GM12878 (cell line): Measurements from ENCODE around the gene ANKRD6.

Experiments
- ATF3 ChIP-seq: IDR thresholded peaks from 2 replicates; pipeline ENCODE4 v1.6.1; 2011; ENCODE audit warnings: low read depth, mild to moderate bottlenecking, low read length, moderate library complexity, borderline replicate concordance; ENCODE audit errors: extremely low read depth
- BRCA1 ChIP-seq: IDR thresholded peaks from 2 replicates; pipeline ENCODE4 v1.6.1; 2011; ENCODE audit warnings: low read depth, low read length, improper control_type of control experiment
- CREM ChIP-seq: IDR thresholded peaks from 2 replicates; pipeline ENCODE4 v1.6.1; 2014; ENCODE audit warnings: antibody characterized with exemption, low read depth
- CTCF ChIP-seq, 3 experiments: IDR thresholded peaks in 2 of 3; conservative IDR thresholded peaks in 1 of 3; 2 replicates each; pipeline ENCODE4 v1.5.1; 2011; ENCODE audit warnings: low read depth in 3 of 3, low read length in 3 of 3, mild to moderate bottlenecking in 3 of 3, control low read depth in 2 of 3, moderate library complexity in 2 of 3, inconsistent platforms in 1 of 3, mixed read lengths in 1 of 3; ENCODE audit not compliant: control insufficient read depth in 2 of 3, insufficient read depth in 1 of 3; ENCODE audit errors: extremely low read depth in 1 of 3
- ELK1 ChIP-seq: IDR thresholded peaks from 2 replicates; pipeline ENCODE4 v1.6.1; 2012; ENCODE audit warnings: low read depth, low read length, improper control_type of control experiment
- HDAC2 ChIP-seq: fragments of 200-600 bp; sonication (generic); IDR thresholded peaks from 2 replicates; pipeline ENCODE4 v1.6.1; 2017
- MAX ChIP-seq: IDR thresholded peaks from 2 replicates; pipeline ENCODE4 v1.6.1; 2012; ENCODE audit warnings: low read depth, low read length, improper control_type of control experiment
- MXI1 ChIP-seq: fragments of 150-350 bp; IDR thresholded peaks from 2 replicates; pipeline ENCODE4 v1.6.1; 2011; ENCODE audit warnings: low read depth, mild to moderate bottlenecking, inconsistent platforms, low read length, improper control_type of control experiment
- POLR2A ChIP-seq: IDR thresholded peaks from 2 replicates; pipeline ENCODE4 v1.6.1; 2011; ENCODE audit warnings: low read depth, mild to moderate bottlenecking, low read length
- POLR2AphosphoS5 ChIP-seq: IDR thresholded peaks from 2 replicates; pipeline ENCODE4 v1.6.1; 2011; ENCODE audit warnings: mild to moderate bottlenecking, low read length, inconsistent platforms
- REST ChIP-seq: IDR thresholded peaks from 2 replicates; pipeline ENCODE4 v1.6.1; 2012; ENCODE audit warnings: mild to moderate bottlenecking, low read depth, low read length
- SIX5 ChIP-seq: IDR thresholded peaks from 2 replicates; pipeline ENCODE4 v1.6.1; 2011; ENCODE audit warnings: mild to moderate bottlenecking, low read depth, low read length, moderate library complexity; ENCODE audit not compliant: severe bottlenecking

- TF ChIP-seq CREM (no peak), POLR2A (no peak), SIX5 (no peak), CTCF (IDR thresholded peaks at IDR 0.05 in 2 of 3, conservative IDR thresholded peaks at IDR 0.05 in 1 of 3; ENCODE audit: control insufficient read depth in 2 of 3, extremely low read depth in 1 of 3, insufficient read depth in 1 of 3, low read depth in 3 of 3, low read length in 3 of 3) (no peak), MXI1 (no peak), HDAC2 (no peak), ATF3 (no peak), ELK1 (no peak), POLR2AphosphoS5 (no peak), BRCA1 (no peak), MAX (no peak), REST (no peak)
These were observed 217.6 kb downstream of the ANKRD6 start for GRCh38 chr6:89650579-89650978.
